C4-2B (cell line): ENCODE data around the gene CREB5.
"Not testable (repeated sequence)": the region's sequence is repeated elsewhere in the genome, so short reads cannot be mapped to it uniquely, and the experiment has no call there.

ENCODE experiments used
- ZFX ChIP-seq: fragments of 450-650 bp; IDR thresholded peaks from 2 replicates; pipeline ENCODE4 v1.6.1; 2017
- TF ChIP-seq, protein P1 (sequence below): fragments of 450-650 bp; conservative IDR thresholded peaks from 2 replicates; pipeline ENCODE4 v1.5.1; 2017; ENCODE audit warnings: mild to moderate bottlenecking

DNA sequence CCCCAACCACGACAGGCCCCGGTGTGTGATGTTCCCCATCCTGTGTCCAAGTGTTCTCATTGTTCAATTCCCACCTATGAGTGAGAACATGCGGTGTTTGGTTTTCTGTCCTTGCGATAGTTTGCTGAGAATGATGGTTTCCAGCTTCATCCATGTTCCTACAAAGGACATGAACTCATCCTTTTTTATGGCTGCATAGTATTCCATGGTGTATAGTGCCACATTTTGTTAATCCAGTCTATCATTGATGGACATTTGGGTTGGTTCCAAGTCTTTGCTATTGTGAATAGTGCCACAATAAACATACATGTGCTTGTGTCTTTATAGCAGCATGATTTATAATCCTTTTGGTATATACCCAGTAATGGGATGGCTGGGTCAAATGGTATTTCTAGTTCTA lies 10.8 kb upstream of the CREB5 start:
- TF ChIP-seq, protein P1, sequence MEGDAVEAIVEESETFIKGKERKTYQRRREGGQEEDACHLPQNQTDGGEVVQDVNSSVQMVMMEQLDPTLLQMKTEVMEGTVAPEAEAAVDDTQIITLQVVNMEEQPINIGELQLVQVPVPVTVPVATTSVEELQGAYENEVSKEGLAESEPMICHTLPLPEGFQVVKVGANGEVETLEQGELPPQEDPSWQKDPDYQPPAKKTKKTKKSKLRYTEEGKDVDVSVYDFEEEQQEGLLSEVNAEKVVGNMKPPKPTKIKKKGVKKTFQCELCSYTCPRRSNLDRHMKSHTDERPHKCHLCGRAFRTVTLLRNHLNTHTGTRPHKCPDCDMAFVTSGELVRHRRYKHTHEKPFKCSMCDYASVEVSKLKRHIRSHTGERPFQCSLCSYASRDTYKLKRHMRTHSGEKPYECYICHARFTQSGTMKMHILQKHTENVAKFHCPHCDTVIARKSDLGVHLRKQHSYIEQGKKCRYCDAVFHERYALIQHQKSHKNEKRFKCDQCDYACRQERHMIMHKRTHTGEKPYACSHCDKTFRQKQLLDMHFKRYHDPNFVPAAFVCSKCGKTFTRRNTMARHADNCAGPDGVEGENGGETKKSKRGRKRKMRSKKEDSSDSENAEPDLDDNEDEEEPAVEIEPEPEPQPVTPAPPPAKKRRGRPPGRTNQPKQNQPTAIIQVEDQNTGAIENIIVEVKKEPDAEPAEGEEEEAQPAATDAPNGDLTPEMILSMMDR, result not testable (repeated sequence)
- not testable (repeated sequence) for TF ChIP-seq ZFX
